Suprapubic skin (tissue), 4 donors: ENCODE measurements around the gene NRG3. TPM values are rescaled to one million over a fixed set of nuclear protein-coding genes. Genes with fewer than 3 reads are reported as not detected.

Source experiments
- DNase-seq, 2 donors: peaks; one replicate each; pipeline ENCODE4 v3.0.0-alpha.2; 2019; ENCODE audit warnings: low spot score in 2 of 2
- H3K27ac ChIP-seq: fragments of 200-600 bp; sonication (generic); one replicate; pipeline ENCODE4 v1.5.1; 2019
- H3K27me3 ChIP-seq: fragments of 200-600 bp; sonication (generic); one replicate; pipeline ENCODE4 v1.5.1; 2019
- H3K36me3 ChIP-seq: fragments of 200-600 bp; sonication (generic); one replicate; pipeline ENCODE4 v1.5.1; 2019
- H3K4me1 ChIP-seq: fragments of 200-600 bp; sonication (generic); one replicate; pipeline ENCODE4 v1.5.1; 2019
- H3K4me3 ChIP-seq: fragments of 200-600 bp; sonication (generic); one replicate; pipeline ENCODE4 v1.5.1; 2019; ENCODE audit warnings: mild to moderate bottlenecking
- H3K9me3 ChIP-seq: fragments of 200-600 bp; sonication (generic); one replicate; pipeline ENCODE4 v1.5.1; 2019
- CTCF ChIP-seq, 2 donors: fragments of 200-600 bp in 1 of 2; fragments of 450-650 bp in 1 of 2; sonication (generic) in 1 of 2; IDR thresholded peaks; one replicate each; pipeline ENCODE4 v1.5.1; 2016 to 2019; ENCODE audit warnings: antibody characterized with exemption in 2 of 2, mild to moderate bottlenecking in 1 of 2, moderate library complexity in 1 of 2
- EP300 ChIP-seq: sonication (generic); formaldehyde crosslinking; IDR thresholded peaks from one replicate; pipeline ENCODE4 v1.6.1; 2017; ENCODE audit warnings: antibody characterized with exemption
- POLR2A ChIP-seq, 2 donors: fragments of 450-650 bp; IDR thresholded peaks; one replicate each; pipeline ENCODE4 v1.6.1; 2017; ENCODE audit warnings: antibody characterized with exemption in 2 of 2, mild to moderate bottlenecking in 2 of 2, moderate library complexity in 2 of 2
- POLR2AphosphoS5 ChIP-seq, 3 donors: sonication (generic); formaldehyde crosslinking; IDR thresholded peaks; one replicate each; pipeline ENCODE4 v1.6.1; 2017; ENCODE audit warnings: antibody characterized with exemption in 3 of 3
- WGBS: methylation state at CpG from one replicate; pipeline ENCODE4 v1.1.5; 2018; 5-methylcytosine and 5-hydroxymethylcytosine counted together
- total RNA-seq, 4 donors: library from RNA; depleted of rRNA; stranded (reverse); fragments of >200 nt; gene quantifications; one replicate each; pipeline ENCODE4 v1.1.0, GENCODE V29; 2016

The NRG3 gene
- total RNA-seq, 4 donors from 2014 or later = 0.65 to 3.5 (median 1.3) TPM

GRCh38 chr10:82211346-82211745 lies 336.4 kb downstream of the NRG3 start:
- no peaks in the 10 kb centered on the region for H3K36me3 ChIP-seq
- TF ChIP-seq CTCF (IDR thresholded peaks at IDR 0.05) (no peak), EP300 (no peak)
- WGBS = 48% methylated on average over 3 of the region's 3 CpGs
- H3K4me3 ChIP-seq = no peak overlapping the region
- H3K4me1 ChIP-seq = no peaks in the 10 kb centered on the region
- no peak overlapping the region for H3K27ac ChIP-seq
- H3K9me3 ChIP-seq = no peaks in the 10 kb centered on the region
- no peaks in the 10 kb centered on the region for H3K27me3 ChIP-seq
- DNase-seq = no peak

- no peak for DNase-seq
- H3K27me3 ChIP-seq = no peaks in the 10 kb centered on the region
- no peaks in the 10 kb centered on the region for H3K4me1 ChIP-seq
- no peak overlapping the region for H3K4me3 ChIP-seq
- no peak overlapping the region for H3K27ac ChIP-seq
- 45% methylated on average over 2 of the region's 2 CpGs for WGBS
- H3K9me3 ChIP-seq = no peaks in the 10 kb centered on the region
- no peak for TF ChIP-seq POLR2AphosphoS5 (IDR thresholded peaks at IDR 0.05)
- no peak for TF ChIP-seq POLR2A (IDR thresholded peaks at IDR 0.05)
- no peak for TF ChIP-seq EP300
- no peak for TF ChIP-seq CTCF (IDR thresholded peaks at IDR 0.05)
- H3K36me3 ChIP-seq = no peaks in the 10 kb centered on the region
Observed at GRCh38 chr10:82212753-82213152, 337.8 kb downstream of the NRG3 start.

- 81% methylated on average over 5 of the region's 5 CpGs for WGBS
- H3K4me1 ChIP-seq = no peaks in the 10 kb centered on the region
Observed at GRCh38 chr10:82213784-82214183, 338.8 kb downstream of the NRG3 start.

GRCh38 chr10:82221056-82221455 lies 346.1 kb downstream of the NRG3 start:
- Histone ChIP-seq H3K4me3 (no peak overlapping the region), H3K4me1 (no peaks in the 10 kb centered on the region), H3K36me3 (no peaks in the 10 kb centered on the region), H3K27me3 (no peaks in the 10 kb centered on the region), H3K27ac (no peak overlapping the region), H3K9me3 (no peaks in the 10 kb centered on the region)
- no peak for DNase-seq
- no peak for TF ChIP-seq CTCF (IDR thresholded peaks at IDR 0.05)
- TF ChIP-seq EP300 = no peak
- no peak for TF ChIP-seq POLR2AphosphoS5 (IDR thresholded peaks at IDR 0.05)
- no peak for TF ChIP-seq POLR2A (IDR thresholded peaks at IDR 0.05)

More at GRCh38 chr10:82213784-82214183, 338.8 kb downstream of the NRG3 start:
- Histone ChIP-seq H3K9me3 (no peaks in the 10 kb centered on the region), H3K4me3 (no peak overlapping the region), H3K36me3 (no peaks in the 10 kb centered on the region), H3K27me3 (no peaks in the 10 kb centered on the region), H3K27ac (no peak overlapping the region)
- DNase-seq = no peak
- TF ChIP-seq CTCF (IDR thresholded peaks at IDR 0.05) (no peak), POLR2AphosphoS5 (IDR thresholded peaks at IDR 0.05) (no peak), POLR2A (IDR thresholded peaks at IDR 0.05) (no peak), EP300 (no peak)

GRCh38 chr10:82221601-82222149 lies 346.7 kb downstream of the NRG3 start:
- 33% methylated on average over 2 of the region's 2 CpGs for WGBS
- H3K27me3 ChIP-seq = no peaks in the 10 kb centered on the region
- H3K9me3 ChIP-seq = no peaks in the 10 kb centered on the region
- TF ChIP-seq EP300 = no peak
- TF ChIP-seq POLR2AphosphoS5 (IDR thresholded peaks at IDR 0.05) = no peak
- no peak for TF ChIP-seq CTCF (IDR thresholded peaks at IDR 0.05)
- no peak for TF ChIP-seq POLR2A (IDR thresholded peaks at IDR 0.05)
- no peak overlapping the region for H3K4me3 ChIP-seq
- no peaks in the 10 kb centered on the region for H3K4me1 ChIP-seq
- no peak for DNase-seq
- H3K27ac ChIP-seq = no peak overlapping the region
- no peaks in the 10 kb centered on the region for H3K36me3 ChIP-seq
